GM19468 (cell line): ENCODE results near the gene LRCH1.

Experiments used
- ATAC-seq: cut with Tn5 transposase; IDR thresholded peaks from one replicate; pipeline ENCODE4 v1.9.1; 2021; ENCODE audit warnings: mild to moderate bottlenecking, moderate library complexity, moderate number of reproducible peaks; ENCODE audit not compliant: unreplicated experiment; ENCODE audit errors: extremely low read depth

The LRCH1 gene

GRCh38 chr13:46580362-46580839 is 27.4 kb downstream of the LRCH1 start:
- no peak for ATAC-seq

GRCh38 chr13:46582190-46582589 is 29.2 kb downstream of the LRCH1 start:
- no peak for ATAC-seq

- ATAC-seq: no peak
Observed at GRCh38 chr13:46586751-46587514, 34.0 kb downstream of the LRCH1 start.

- no peak for ATAC-seq
Observed at GRCh38 chr13:46587807-46588418, 34.9 kb downstream of the LRCH1 start.

GRCh38 chr13:46592385-46592784 is 39.4 kb downstream of the LRCH1 start:
- ATAC-seq: no peak

GRCh38 chr13:46593398-46593797 is 40.4 kb downstream of the LRCH1 start:
- no peak for ATAC-seq

- no peak for ATAC-seq
Observed at GRCh38 chr13:46594374-46595078, 41.6 kb downstream of the LRCH1 start.

- ATAC-seq: peak; percentile 28
Observed at GRCh38 chr13:46595136-46595884, 42.3 kb downstream of the LRCH1 start.

GRCh38 chr13:46595885-46596275 is 42.9 kb downstream of the LRCH1 start:
- ATAC-seq: no peak

- no peak for ATAC-seq
Observed at GRCh38 chr13:46596466-46596865, 43.5 kb downstream of the LRCH1 start.

- no peak for ATAC-seq
Observed at GRCh38 chr13:46598140-46598819, 45.3 kb downstream of the LRCH1 start.

- no peak for ATAC-seq
Observed at GRCh38 chr13:46598820-46599180, 45.8 kb downstream of the LRCH1 start.

- no peak for ATAC-seq
Observed at GRCh38 chr13:46600943-46601311, 48.0 kb downstream of the LRCH1 start.

- ATAC-seq: no peak
Observed at GRCh38 chr13:46602531-46602930, 49.6 kb downstream of the LRCH1 start.

GRCh38 chr13:46603165-46603603 is 50.2 kb downstream of the LRCH1 start:
- ATAC-seq: no peak

GRCh38 chr13:46604226-46604990 is 51.4 kb downstream of the LRCH1 start:
- no peak for ATAC-seq

GRCh38 chr13:46605076-46605824 is 52.3 kb downstream of the LRCH1 start:
- no peak for ATAC-seq

- no peak for ATAC-seq
Observed at GRCh38 chr13:46605825-46606554, 53.0 kb downstream of the LRCH1 start.
